ENCODE measurements around the gene CD27.

GRCh38 chr12:6500466-6500865 is 55.7 kb downstream of the CD27 start:
- TF ChIP-seq POLR2A (IDR thresholded peaks at IDR 0.05), result no peak
- no peak for TF ChIP-seq CTCF (IDR thresholded peaks at IDR 0.05)
